ENCODE results near the gene EFCAB11. TPM values are rescaled to one million over a fixed set of nuclear protein-coding genes. Genes with fewer than 3 reads are reported as not detected.

Gene EFCAB11
- total and polyA plus RNA-seq, 9 of the 15 experiments (the other 6 are each of a cell fraction or from before 2014, with no cell fraction given), result 13.4 to 37.9 (median 17.4) TPM

- no peak for TF ChIP-seq ELF4 (CRISPR knock-in tag; IDR thresholded peaks at IDR 0.05)
- no peak for TF ChIP-seq POLR2AphosphoS5 (IDR thresholded peaks at IDR 0.05; ENCODE audit: control insufficient read depth, insufficient read depth, low read depth, low read length)
- peak; percentile 45; the same call in 1 of the 2 replicates for TF ChIP-seq EGR1 (conservative IDR thresholded peaks at IDR 0.05)
- no peak for TF ChIP-seq HMG20A (CRISPR knock-in tag; conservative IDR thresholded peaks at IDR 0.05)
- no peak for TF ChIP-seq ZNF253 (CRISPR knock-in tag; conservative IDR thresholded peaks at IDR 0.05)
- peak; percentile 49; the same call in 1 of the 2 replicates for TF ChIP-seq CEBPB (tag; IDR thresholded peaks at IDR 0.05)
- peak; percentile 63 for TF ChIP-seq ZNF316 (IDR thresholded peaks at IDR 0.05)
- TF ChIP-seq CEBPG (CRISPR knock-in tag; IDR thresholded peaks at IDR 0.05), result no peak
- peak in 1 of 2 experiments; percentile 51; a peak in 2 of 4 replicates for TF ChIP-seq CEBPG (tag; conservative IDR thresholded peaks at IDR 0.05 in 1 of 2, IDR thresholded peaks at IDR 0.05 in 1 of 2)
- TF ChIP-seq NFE2L1 (tag; IDR thresholded peaks at IDR 0.05; ENCODE audit: borderline replicate concordance, low read depth), result no peak
- TF ChIP-seq MAFG (tag; conservative IDR thresholded peaks at IDR 0.05), result peak; percentile 80
- TF ChIP-seq NCOA6 (IDR thresholded peaks at IDR 0.05), result no peak
- no peak for TF ChIP-seq ERF (CRISPR knock-in tag; IDR thresholded peaks at IDR 0.05)
- no peak for TF ChIP-seq ZBTB12 (CRISPR knock-in tag; IDR thresholded peaks at IDR 0.05)
- TF ChIP-seq ESRRB (CRISPR knock-in tag; IDR thresholded peaks at IDR 0.05; ENCODE audit: borderline replicate concordance), result no peak
- no peak for TF ChIP-seq HDAC1 (IDR thresholded peaks at IDR 0.05)
- no peak for TF ChIP-seq NCOR1 (IDR thresholded peaks at IDR 0.05)
- TF ChIP-seq ZNF445 (CRISPR knock-in tag; IDR thresholded peaks at IDR 0.05; ENCODE audit: low read depth), result no peak
- TF ChIP-seq BACH1 (tag; IDR thresholded peaks at IDR 0.05), result peak; percentile 59; the same call in 1 of the 2 replicates
- no peak for TF ChIP-seq CBFB (CRISPR knock-in tag; IDR thresholded peaks at IDR 0.05)
- no peak for TF ChIP-seq GTF2A2 (tag; IDR thresholded peaks at IDR 0.05)
- peak; percentile 29; the same call in 1 of the 2 replicates for TF ChIP-seq ARID1B (IDR thresholded peaks at IDR 0.05)
- TF ChIP-seq USF2 (CRISPR knock-in tag; IDR thresholded peaks at IDR 0.05), result no peak
- TF ChIP-seq HDAC3 (IDR thresholded peaks at IDR 0.05; ENCODE audit: borderline replicate concordance, partially characterized antibody), result no peak
- no peak for TF ChIP-seq ZNF12 (CRISPR knock-in tag; IDR thresholded peaks at IDR 0.05)
- TF ChIP-seq DPF2 (IDR thresholded peaks at IDR 0.05), result 0 out of 2 replicates have a peak, but pooled peaks have one; percentile 38
- no peak for TF ChIP-seq NFRKB (IDR thresholded peaks at IDR 0.05; ENCODE audit: low read depth)
- TF ChIP-seq BRCA1 (IDR thresholded peaks at IDR 0.05), result no peak
- no peak for TF ChIP-seq BRCA1 (CRISPR knock-in tag; IDR thresholded peaks at IDR 0.05)
- no peak for TF ChIP-seq ZNF785 (CRISPR knock-in tag; IDR thresholded peaks at IDR 0.05)
- no peak for TF ChIP-seq MECOM (CRISPR knock-in tag; IDR thresholded peaks at IDR 0.05)
- no peak for TF ChIP-seq RHOXF2B (CRISPR knock-in tag; conservative IDR thresholded peaks at IDR 0.05)
- no peak for TF ChIP-seq NFIC (IDR thresholded peaks at IDR 0.05)
Observed at GRCh38 chr14:89855961-89856656, 98.4 kb downstream of the EFCAB11 start (continued).
